Mesendoderm (in vitro differentiated cells): ENCODE results near the gene PIGA.

Source experiments
- DNase-seq: peaks from one replicate; pipeline ENCODE4 v3.0.0; 2013
- H2AK5ac ChIP-seq: 2 replicates; pipeline ENCODE4 v1.6.1; 2013; ENCODE audit warnings: low read length, inconsistent platforms
- H2BK120ac ChIP-seq: 2 replicates; pipeline ENCODE4 v1.6.1; 2013; ENCODE audit warnings: low read depth, mild to moderate bottlenecking, low read length, moderate library complexity, mixed read lengths
- H2BK15ac ChIP-seq: replicated peaks from 2 replicates; pipeline ENCODE4 v1.6.1; 2013; ENCODE audit warnings: low read depth, mild to moderate bottlenecking, moderate library complexity
- H2BK5ac ChIP-seq: 2 replicates; pipeline ENCODE4 v1.6.1; 2013; ENCODE audit warnings: low read length, inconsistent platforms
- H3K18ac ChIP-seq: 2 replicates; pipeline ENCODE4 v1.6.1; 2013; ENCODE audit warnings: mild to moderate bottlenecking, low read length, mixed read lengths
- H3K23ac ChIP-seq: one replicate; pipeline ENCODE4 v1.6.1; 2013; ENCODE audit warnings: low read length
- H3K27ac ChIP-seq: 2 replicates; pipeline ENCODE4 v1.5.1; 2013; ENCODE audit warnings: low read depth, mild to moderate bottlenecking, inconsistent platforms, low read length, moderate library complexity
- H3K27me3 ChIP-seq: 2 replicates; pipeline ENCODE4 v1.6.1; 2013; ENCODE audit warnings: low read length, control low read depth, mild to moderate bottlenecking, inconsistent platforms; ENCODE audit not compliant: insufficient read depth, poor library complexity
- H3K36me3 ChIP-seq: 2 replicates; pipeline ENCODE4 v1.6.1; 2013; ENCODE audit warnings: low read length, inconsistent platforms; ENCODE audit not compliant: control insufficient read depth, insufficient read depth
- H3K4ac ChIP-seq: one replicate; pipeline ENCODE4 v1.6.1; 2013; ENCODE audit warnings: low read depth, mild to moderate bottlenecking, low read length, moderate library complexity
- H3K4me1 ChIP-seq: 2 replicates; pipeline ENCODE4 v1.6.1; 2013; ENCODE audit warnings: low read depth, low read length, inconsistent platforms; ENCODE audit not compliant: control insufficient read depth
- H3K4me2 ChIP-seq: 2 replicates; pipeline ENCODE4 v1.6.1; 2013; ENCODE audit warnings: low read length
- H3K4me3 ChIP-seq: 2 replicates; pipeline ENCODE4 v1.5.1; 2013; ENCODE audit warnings: mild to moderate bottlenecking, low read length
- H3K56ac ChIP-seq: one replicate; pipeline ENCODE4 v1.6.1; 2013; ENCODE audit warnings: low read length
- H3K79me1 ChIP-seq: 2 replicates; pipeline ENCODE4 v1.6.1; 2013; ENCODE audit warnings: low read length, inconsistent platforms
- H3K79me2 ChIP-seq: 2 replicates; pipeline ENCODE4 v1.6.1; 2013; ENCODE audit warnings: mild to moderate bottlenecking, low read length; ENCODE audit not compliant: control insufficient read depth, insufficient read depth
- H3K9ac ChIP-seq: 2 replicates; pipeline ENCODE4 v1.6.1; 2013; ENCODE audit warnings: low read length, inconsistent platforms
- H4K5ac ChIP-seq: one replicate; pipeline ENCODE4 v1.6.1; 2013; ENCODE audit warnings: low read length
- H4K8ac ChIP-seq: one replicate; pipeline ENCODE4 v1.6.1; 2013; ENCODE audit warnings: low read depth, mild to moderate bottlenecking, control low read depth, low read length, moderate library complexity
- WGBS: extraction: QIAGEN DNeasy Blood & Tissue Kit; methylation state at CpG from one replicate; pipeline ENCODE4 v1.1.7; 2013; ENCODE audit warnings: low lambda C conversion rate, missing lambda C conversion rate; ENCODE audit not compliant: insufficient coverage; ENCODE audit errors: extremely low coverage; 5-methylcytosine and 5-hydroxymethylcytosine counted together

The PIGA gene

DNA sequence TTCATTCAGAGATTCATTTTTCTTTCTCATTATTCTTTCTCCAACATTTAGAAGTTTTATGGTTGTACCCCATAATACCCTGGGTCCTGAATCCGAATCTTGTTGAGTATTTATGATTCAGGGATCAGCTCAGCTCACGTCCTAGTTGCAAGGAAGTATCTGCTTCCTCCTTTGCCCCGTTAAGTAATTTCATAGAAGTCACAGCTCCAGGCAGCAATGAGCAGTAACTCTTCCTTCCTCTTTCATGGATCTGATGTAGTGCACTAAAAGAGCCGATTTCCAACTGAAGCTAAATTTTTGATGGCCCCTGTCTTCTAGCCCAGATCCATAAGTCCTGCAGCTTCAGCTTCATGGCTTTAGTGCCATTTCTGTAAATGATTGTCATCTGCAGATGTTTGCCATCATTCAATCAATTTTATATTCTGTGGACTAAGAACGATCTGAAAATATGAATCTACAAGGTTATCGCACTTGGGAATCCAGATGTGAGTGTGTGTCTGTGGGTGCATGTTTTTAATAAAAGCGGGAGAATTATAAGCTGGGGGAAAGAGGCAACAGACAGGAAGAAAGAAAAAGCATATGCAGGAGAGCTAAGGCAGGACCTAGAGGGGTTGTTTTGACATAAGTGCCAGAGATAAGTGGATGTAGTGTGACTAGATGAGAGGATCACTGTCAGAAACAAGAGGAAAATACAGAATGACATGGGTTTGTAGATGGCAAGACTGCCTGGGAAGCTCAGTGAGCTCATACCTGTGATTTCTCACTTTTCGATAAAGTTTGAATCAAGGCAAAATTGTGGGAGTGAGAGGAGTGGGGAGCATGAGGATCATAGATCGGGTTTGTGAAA is 31.4 kb upstream of the PIGA start:
- no peak overlapping the region for H2BK15ac ChIP-seq
- no peak overlapping the region for H3K9ac ChIP-seq
- H3K4me3 ChIP-seq = no peak overlapping the region
- H3K79me2 ChIP-seq = no peaks in the 10 kb centered on the region
- no peaks in the 10 kb centered on the region for H3K4me1 ChIP-seq
- no peak overlapping the region for H4K5ac ChIP-seq
- H3K4me2 ChIP-seq = no peak overlapping the region
- no peak overlapping the region for H3K18ac ChIP-seq
- H3K27ac ChIP-seq = no peak overlapping the region
- no CpG with 5 or more reads among the region's 9 CpGs for WGBS
- H2BK5ac ChIP-seq = no peak overlapping the region
- no peak overlapping the region for H2AK5ac ChIP-seq
- no peaks in the 10 kb centered on the region for H3K79me1 ChIP-seq
- no peak overlapping the region for H2BK120ac ChIP-seq
- no peaks in the 10 kb centered on the region for H3K36me3 ChIP-seq
- H3K56ac ChIP-seq = no peak overlapping the region
- no peaks in the 10 kb centered on the region for H3K27me3 ChIP-seq
- no peak for DNase-seq
- no peak overlapping the region for H4K8ac ChIP-seq
- no peak overlapping the region for H3K23ac ChIP-seq
- H3K4ac ChIP-seq = no peak overlapping the region

GRCh38 chrX:15359701-15360100 is 24.4 kb upstream of the PIGA start:
- Histone ChIP-seq H3K27ac (no peak overlapping the region), H3K27me3 (no peaks in the 10 kb centered on the region), H3K4me1 (no peaks in the 10 kb centered on the region), H3K4ac (no peak overlapping the region), H3K79me1 (no peaks in the 10 kb centered on the region), H3K79me2 (no peaks in the 10 kb centered on the region), H3K4me3 (no peak overlapping the region), H2BK120ac (no peak overlapping the region), H3K9ac (no peak overlapping the region), H3K23ac (no peak overlapping the region), H3K56ac (no peak overlapping the region), H2AK5ac (no peak overlapping the region), H4K5ac (no peak overlapping the region), H2BK5ac (no peak overlapping the region), H2BK15ac (no peak overlapping the region), H3K4me2 (no peak overlapping the region), H3K18ac (no peak overlapping the region), H3K36me3 (no peaks in the 10 kb centered on the region), H4K8ac (no peak overlapping the region)
- no CpG with 5 or more reads among the region's 2 CpGs for WGBS
- no peak for DNase-seq

- Histone ChIP-seq H3K36me3 (no peaks in the 10 kb centered on the region), H3K18ac (no peak overlapping the region), H3K56ac (no peak overlapping the region), H3K79me2 (no peaks in the 10 kb centered on the region), H3K27me3 (no peaks in the 10 kb centered on the region), H3K27ac (no peak overlapping the region), H2AK5ac (no peak overlapping the region), H2BK15ac (no peak overlapping the region), H2BK5ac (no peak overlapping the region), H2BK120ac (no peak overlapping the region), H3K4ac (no peak overlapping the region), H4K8ac (no peak overlapping the region), H3K23ac (no peak overlapping the region), H3K4me3 (no peak overlapping the region), H3K79me1 (no peaks in the 10 kb centered on the region), H3K4me1 (no peaks in the 10 kb centered on the region), H4K5ac (no peak overlapping the region), H3K4me2 (no peak overlapping the region), H3K9ac (no peak overlapping the region)
- no CpG with 5 or more reads among the region's 2 CpGs for WGBS
- no peak for DNase-seq
Measured at GRCh38 chrX:15358533-15358932, 23.2 kb upstream of the PIGA start.

DNA sequence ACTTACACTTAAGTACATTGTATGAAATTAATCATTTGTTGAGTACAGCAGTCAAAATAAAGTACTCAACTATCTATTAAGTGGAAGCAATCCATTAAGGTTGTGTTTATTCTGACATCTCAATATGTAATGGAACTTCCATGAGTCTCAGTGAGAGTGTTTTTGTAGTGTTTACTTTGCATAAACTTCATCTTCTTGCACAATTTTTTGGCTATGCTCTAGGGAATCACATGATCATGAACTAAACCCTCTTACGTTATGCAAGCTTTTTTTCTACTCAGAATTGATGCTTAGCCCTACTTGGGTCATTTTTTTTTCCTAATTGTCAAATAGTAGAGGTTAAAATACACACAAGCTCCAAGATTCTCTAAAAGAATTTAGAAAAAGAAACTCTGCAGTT is 21.1 kb upstream of the PIGA start:
- Histone ChIP-seq H3K56ac (no peak overlapping the region), H3K36me3 (no peaks in the 10 kb centered on the region), H2BK15ac (no peak overlapping the region), H3K23ac (no peak overlapping the region), H3K4ac (no peak overlapping the region), H2AK5ac (no peak overlapping the region), H3K9ac (no peak overlapping the region), H2BK5ac (no peak overlapping the region), H3K79me1 (no peaks in the 10 kb centered on the region), H3K18ac (no peak overlapping the region), H2BK120ac (no peak overlapping the region), H4K8ac (no peak overlapping the region), H3K79me2 (no peaks in the 10 kb centered on the region), H3K4me2 (no peak overlapping the region), H3K4me3 (no peak overlapping the region), H4K5ac (no peak overlapping the region), H3K27me3 (no peaks in the 10 kb centered on the region), H3K27ac (no peak overlapping the region), H3K4me1 (no peaks in the 10 kb centered on the region)
- no peak for DNase-seq
- WGBS = no CpG with 5 or more reads among the region's 1 CpG

- H3K18ac ChIP-seq = no peak overlapping the region
- H2BK120ac ChIP-seq = no peak overlapping the region
- no peak overlapping the region for H3K4me3 ChIP-seq
- no peaks in the 10 kb centered on the region for H3K36me3 ChIP-seq
- no peak overlapping the region for H3K4me2 ChIP-seq
- H3K79me1 ChIP-seq = no peaks in the 10 kb centered on the region
- H3K79me2 ChIP-seq = no peaks in the 10 kb centered on the region
- WGBS = no CpG with 5 or more reads among the region's 8 CpGs
- H3K56ac ChIP-seq = no peak overlapping the region
- peak; percentile 51 for DNase-seq
- no peak overlapping the region for H4K5ac ChIP-seq
- H3K27ac ChIP-seq = no peak overlapping the region
- H2AK5ac ChIP-seq = no peak overlapping the region
- no peak overlapping the region for H3K4ac ChIP-seq
- H2BK15ac ChIP-seq = no peak overlapping the region
- H3K9ac ChIP-seq = no peak overlapping the region
- no peak overlapping the region for H4K8ac ChIP-seq
- no peak overlapping the region for H3K23ac ChIP-seq
- H3K4me1 ChIP-seq = no peaks in the 10 kb centered on the region
- no peak overlapping the region for H2BK5ac ChIP-seq
- H3K27me3 ChIP-seq = no peaks in the 10 kb centered on the region
Measured at GRCh38 chrX:15350329-15350996, 15.1 kb upstream of the PIGA start.
